Spinal cord (tissue), 10 donors: ENCODE data around the gene EOLA2. TPM values are rescaled to one million over a fixed set of nuclear protein-coding genes. Genes with fewer than 3 reads are reported as not detected.
A peak's percentile ranks its signal among the peaks of the same experiment; 100 is the strongest.
"Not testable (repeated sequence)": the region's sequence is repeated elsewhere in the genome, so short reads cannot be mapped to it uniquely, and the experiment has no call there.

Experiments
- DNase-seq, 6 donors: peaks; one replicate each; pipeline versions ENCODE4 v3.0.0 to v3.0.0-alpha.2; 2013 to 2015; ENCODE audit warnings: low spot score in 6 of 6, low read depth in 4 of 6
- H3K27ac ChIP-seq: one replicate; pipeline ENCODE4 v1.5.1; 2013; ENCODE audit warnings: low read depth, low read length, control low read depth
- H3K27me3 ChIP-seq: one replicate; pipeline ENCODE4 v1.6.1; 2013; ENCODE audit warnings: low read length; ENCODE audit not compliant: control insufficient read depth, insufficient read depth
- H3K36me3 ChIP-seq: one replicate; pipeline ENCODE4 v1.6.1; 2013; ENCODE audit warnings: low read length; ENCODE audit not compliant: control insufficient read depth, insufficient read depth
- H3K4me1 ChIP-seq: one replicate; pipeline ENCODE4 v1.6.1; 2013; ENCODE audit warnings: low read length; ENCODE audit not compliant: control insufficient read depth, insufficient read depth
- H3K4me3 ChIP-seq: one replicate; pipeline ENCODE4 v1.5.1; 2013; ENCODE audit warnings: low read depth, low read length, control low read depth
- H3K9me3 ChIP-seq: one replicate; pipeline ENCODE4 v1.6.1; 2013; ENCODE audit warnings: low read length; ENCODE audit not compliant: control insufficient read depth, insufficient read depth
- WGBS: methylation state at CpG from one replicate; pipeline ENCODE4 v1.1.5; 2013; ENCODE audit warnings: missing lambda C conversion rate; ENCODE audit not compliant: insufficient coverage; 5-methylcytosine and 5-hydroxymethylcytosine counted together
- polyA plus RNA-seq, 2 donors: library from polyadenylated mRNA; unstranded; fragments of 120-200 nt; gene quantifications; one replicate each; pipeline ENCODE4 v1.2.1, GENCODE V29; 2013; ENCODE audit not compliant: insufficient read length in 2 of 2
- total RNA-seq, 2 donors: library from RNA; depleted of rRNA in 1 of 2; stranded (reverse); fragments of 120-200 nt in 1 of 2; fragments of >200 nt in 1 of 2; gene quantifications; one replicate each; pipeline versions ENCODE4 v1.2.3 to v1.2.4, GENCODE V29; 2013 to 2014
- donor health status: healthy.

Gene EOLA2
- total and polyA plus RNA-seq, 4 donors, result 14.2 to 39.5 (median 33.2) TPM

- no CpG with 5 or more reads among the region's 5 CpGs for whole genome bisulfite sequencing
- not testable (repeated sequence) for DNase-seq, H3K27ac ChIP-seq, H3K27me3 ChIP-seq, H3K4me1 ChIP-seq, H3K9me3 ChIP-seq, H3K4me3 ChIP-seq, H3K36me3 ChIP-seq
Measured at GRCh38 chrX:149924434-149924833, 13.9 kb downstream of the EOLA2 start.

DNA sequence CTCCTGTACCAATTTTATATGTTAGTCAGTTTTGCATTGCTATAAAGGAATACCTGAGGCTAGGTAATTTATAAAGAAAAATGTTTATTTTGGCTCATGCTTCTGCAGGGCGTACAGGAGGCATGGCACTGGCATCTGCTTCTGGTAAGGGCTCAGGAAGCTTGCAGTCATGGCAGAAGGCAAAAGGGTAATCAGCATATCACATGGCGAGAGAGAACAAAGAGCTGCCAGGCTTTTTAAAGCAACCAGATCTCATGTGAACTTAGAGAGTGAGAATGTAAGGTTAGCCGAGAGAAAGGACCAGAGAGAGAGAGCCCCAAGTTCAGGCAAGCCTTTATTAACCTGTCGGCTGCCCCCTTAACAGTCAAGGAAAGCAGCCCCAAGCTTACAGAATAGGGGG is 14.5 kb downstream of the EOLA2 start:
- H3K4me1 ChIP-seq, H3K4me3 ChIP-seq, H3K9me3 ChIP-seq, H3K27me3 ChIP-seq, DNase-seq, H3K36me3 ChIP-seq, H3K27ac ChIP-seq: not testable (repeated sequence)
- no CpG with 5 or more reads among the region's 4 CpGs for WGBS

DNA sequence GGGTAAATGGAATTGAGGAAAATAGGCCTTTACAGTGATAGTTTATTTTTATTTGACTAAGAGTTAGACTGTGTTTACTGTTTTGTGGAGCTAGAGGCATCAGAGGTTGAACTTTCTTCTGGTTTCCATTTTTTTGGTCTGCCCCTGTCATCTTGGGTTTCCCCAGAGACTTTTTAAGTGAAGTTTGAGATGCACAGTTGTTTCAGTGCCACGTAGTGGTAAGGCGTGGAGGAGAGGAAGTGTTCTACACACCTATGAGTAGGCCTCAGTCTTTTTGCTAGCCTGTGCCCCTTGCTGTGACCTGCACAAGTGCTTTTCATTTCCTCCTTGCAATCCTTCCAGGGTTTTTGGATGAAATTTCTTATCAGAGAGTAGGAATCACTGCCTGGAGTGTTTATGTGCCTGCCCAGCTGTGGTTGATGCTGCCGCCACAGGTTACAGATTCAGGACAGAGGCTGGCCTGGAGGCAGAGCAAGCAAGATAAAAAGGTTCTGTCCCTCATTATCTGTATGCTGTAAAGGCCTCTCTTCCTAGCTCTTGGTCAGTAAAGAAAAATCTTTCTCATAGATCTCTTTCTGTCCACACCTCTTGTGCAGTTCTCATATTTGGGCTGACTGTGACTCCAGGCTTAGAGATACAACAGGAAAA is 21.4 kb downstream of the EOLA2 start:
- Histone ChIP-seq H3K9me3 (no peaks in the 10 kb centered on the region), H3K36me3 (no peaks in the 10 kb centered on the region), H3K4me3 (no peak overlapping the region), H3K27ac (no peak overlapping the region), H3K4me1 (no peaks in the 10 kb centered on the region), H3K27me3 (no peaks in the 10 kb centered on the region)
- no peak for DNase-seq
- 59% methylated on average over 3 of the region's 3 CpGs for WGBS

DNA sequence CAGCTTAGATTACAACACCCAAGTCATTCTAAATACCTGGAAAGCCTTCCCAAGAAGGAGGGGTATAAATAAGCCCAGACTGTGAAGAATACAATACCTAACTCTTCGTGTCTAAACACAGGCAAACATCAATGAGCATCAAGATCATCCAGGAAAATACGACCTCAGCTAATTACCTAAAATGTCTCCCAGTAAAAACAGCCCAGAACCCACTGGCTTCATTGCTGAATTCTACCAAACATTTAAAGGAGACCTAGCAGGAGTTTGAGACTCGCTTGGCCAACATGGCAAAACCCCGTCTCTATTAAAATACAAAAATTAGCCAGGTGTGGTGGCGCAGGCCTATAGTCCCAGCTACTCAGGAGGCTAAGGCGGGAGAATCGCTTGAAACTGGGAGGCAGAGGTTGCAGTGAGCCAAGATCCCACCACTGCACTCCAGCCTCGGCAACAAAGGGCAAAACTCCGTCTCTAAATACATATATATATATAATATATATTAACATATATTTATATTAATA is 28.1 kb downstream of the EOLA2 start:
- 83% methylated on average over 2 of the region's 9 CpGs for WGBS
- H3K36me3 ChIP-seq, result no peaks in the 10 kb centered on the region
- H3K4me1 ChIP-seq, result no peaks in the 10 kb centered on the region
- DNase-seq, result peak in 1 of 6 donors; percentile 1
- no peak overlapping the region for H3K4me3 ChIP-seq
- H3K9me3 ChIP-seq, result no peaks in the 10 kb centered on the region
- H3K27ac ChIP-seq, result no peak overlapping the region
- H3K27me3 ChIP-seq, result no peaks in the 10 kb centered on the region

DNA sequence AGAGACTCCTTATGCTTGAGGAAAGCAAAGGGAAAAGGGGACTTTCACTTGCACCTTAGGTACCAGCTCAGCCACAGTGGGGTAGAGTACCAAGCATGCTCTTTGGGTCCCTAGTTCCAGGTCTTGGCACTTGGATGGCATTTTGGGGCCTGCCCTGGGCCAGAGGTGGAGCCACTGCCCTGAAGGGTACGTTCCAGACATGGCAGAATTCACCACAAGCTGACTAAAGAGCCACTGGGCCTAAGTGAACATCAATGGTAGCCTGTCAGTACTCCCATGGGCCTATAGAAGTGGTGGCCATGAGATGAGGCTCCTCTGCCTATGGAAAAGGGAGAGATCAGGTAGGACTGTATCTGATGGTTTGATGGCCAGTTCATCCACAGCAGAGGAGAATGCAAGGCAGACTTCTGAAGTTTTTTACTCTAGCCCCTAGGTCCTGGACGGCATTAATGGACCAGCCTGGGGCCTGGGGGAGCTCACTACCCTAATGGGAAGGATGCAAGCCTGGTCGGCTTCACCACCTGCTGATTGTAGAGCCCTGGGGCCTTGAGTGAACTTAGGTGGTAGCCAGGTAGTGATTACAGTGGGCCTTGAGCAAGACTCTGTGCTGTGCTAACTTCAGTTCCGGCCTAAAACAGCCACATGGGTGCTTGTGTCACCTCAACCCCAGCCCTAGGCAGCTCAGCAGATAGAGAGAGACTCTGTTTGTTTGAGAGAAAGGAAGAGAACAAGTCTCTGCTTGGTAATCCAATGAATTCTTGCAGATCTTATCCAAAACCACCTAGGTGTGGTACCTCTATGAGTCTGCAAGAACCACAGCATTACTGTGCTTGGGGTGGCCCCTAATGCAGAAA is 28.7 kb downstream of the EOLA2 start:
- H3K27ac ChIP-seq, result no peak overlapping the region
- no peaks in the 10 kb centered on the region for H3K36me3 ChIP-seq
- no peaks in the 10 kb centered on the region for H3K4me1 ChIP-seq
- H3K27me3 ChIP-seq, result no peaks in the 10 kb centered on the region
- no peak overlapping the region for H3K4me3 ChIP-seq
- no peaks in the 10 kb centered on the region for H3K9me3 ChIP-seq
- 68% methylated on average over 4 of the region's 4 CpGs for WGBS
- no peak for DNase-seq

DNA sequence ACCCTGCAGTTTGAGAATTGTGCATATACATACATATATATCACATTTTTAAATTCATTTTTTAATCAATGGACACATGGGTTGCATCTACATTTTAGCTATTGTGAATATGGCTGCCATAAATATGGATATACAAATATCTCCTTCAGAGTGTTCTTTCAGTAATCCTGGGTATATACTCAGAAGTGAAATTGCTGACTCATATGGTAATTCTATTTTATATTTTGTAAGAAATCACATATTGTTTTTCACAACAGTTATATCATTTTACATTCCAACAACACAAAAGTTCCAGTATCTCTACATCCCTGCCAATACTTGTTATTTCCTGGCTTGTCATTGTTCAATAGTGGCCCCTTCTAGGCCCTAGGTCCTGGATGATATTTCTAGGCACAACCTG is 29.6 kb downstream of the EOLA2 start:
- no peaks in the 10 kb centered on the region for H3K9me3 ChIP-seq
- no peak for DNase-seq
- H3K36me3 ChIP-seq, result no peaks in the 10 kb centered on the region
- no peak overlapping the region for H3K4me3 ChIP-seq
- H3K27ac ChIP-seq, result no peak overlapping the region
- H3K27me3 ChIP-seq, result no peaks in the 10 kb centered on the region
- no peaks in the 10 kb centered on the region for H3K4me1 ChIP-seq

DNA sequence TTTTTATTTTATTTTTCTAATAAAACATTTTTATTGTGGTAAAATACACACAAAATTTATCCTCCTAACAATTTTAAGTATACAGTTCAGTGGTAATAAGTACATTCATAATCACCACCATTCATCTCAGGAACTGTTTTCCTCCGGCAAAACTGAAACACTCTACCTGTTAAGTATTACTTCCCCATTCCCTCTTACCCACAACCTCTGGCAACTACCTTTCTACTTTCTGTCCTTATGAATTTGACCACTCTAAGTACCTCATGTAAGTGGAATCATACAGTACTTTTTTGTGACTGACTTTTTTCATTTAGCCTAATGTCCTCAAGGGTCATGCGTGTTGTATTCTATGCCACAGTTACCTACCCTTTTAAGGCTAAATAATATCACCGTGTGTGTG is 30.0 kb downstream of the EOLA2 start:
- no peaks in the 10 kb centered on the region for H3K9me3 ChIP-seq
- H3K27me3 ChIP-seq, result no peaks in the 10 kb centered on the region
- H3K4me1 ChIP-seq, result no peaks in the 10 kb centered on the region
- H3K27ac ChIP-seq, result no peak overlapping the region
- 100% methylated on average over 1 of the region's 3 CpGs for WGBS
- no peak for DNase-seq
- H3K4me3 ChIP-seq, result no peak overlapping the region
- no peaks in the 10 kb centered on the region for H3K36me3 ChIP-seq

- DNase-seq, result no peak
- H3K9me3 ChIP-seq, result no peaks in the 10 kb centered on the region
- no peak overlapping the region for H3K27ac ChIP-seq
- no peak overlapping the region for H3K4me3 ChIP-seq
- WGBS, result no CpG with 5 or more reads among the region's 6 CpGs
- no peaks in the 10 kb centered on the region for H3K27me3 ChIP-seq
- no peaks in the 10 kb centered on the region for H3K36me3 ChIP-seq
- no peaks in the 10 kb centered on the region for H3K4me1 ChIP-seq
Measured at GRCh38 chrX:149903889-149904748, 34.2 kb downstream of the EOLA2 start.

DNA sequence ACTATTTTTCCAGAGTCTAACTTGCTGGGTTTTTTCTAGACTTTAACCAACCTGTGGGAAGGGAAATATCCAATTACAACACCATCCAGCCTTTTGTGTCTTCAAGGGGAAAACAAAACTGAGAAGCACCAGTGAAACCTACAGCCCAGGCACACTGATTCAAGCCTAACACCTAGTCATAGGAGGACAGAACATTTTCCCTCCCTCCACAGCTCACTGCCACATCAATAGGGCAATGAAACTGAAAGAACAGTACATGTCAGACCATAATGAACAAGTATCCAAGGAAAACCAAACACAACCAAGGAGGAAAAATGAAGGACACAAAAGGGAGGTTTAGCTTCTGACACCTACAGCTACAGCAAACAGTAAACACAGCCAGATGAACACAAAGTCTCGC is 39.7 kb downstream of the EOLA2 start:
- Histone ChIP-seq H3K9me3 (no peaks in the 10 kb centered on the region), H3K36me3 (no peaks in the 10 kb centered on the region), H3K27me3 (no peaks in the 10 kb centered on the region), H3K27ac (no peak overlapping the region), H3K4me3 (no peak overlapping the region), H3K4me1 (no peaks in the 10 kb centered on the region)
- DNase-seq, result no peak
- WGBS, result no CpG with 5 or more reads among the region's 1 CpG
